ENCODE results near the gene POLR2F.

The POLR2F gene

DNA sequence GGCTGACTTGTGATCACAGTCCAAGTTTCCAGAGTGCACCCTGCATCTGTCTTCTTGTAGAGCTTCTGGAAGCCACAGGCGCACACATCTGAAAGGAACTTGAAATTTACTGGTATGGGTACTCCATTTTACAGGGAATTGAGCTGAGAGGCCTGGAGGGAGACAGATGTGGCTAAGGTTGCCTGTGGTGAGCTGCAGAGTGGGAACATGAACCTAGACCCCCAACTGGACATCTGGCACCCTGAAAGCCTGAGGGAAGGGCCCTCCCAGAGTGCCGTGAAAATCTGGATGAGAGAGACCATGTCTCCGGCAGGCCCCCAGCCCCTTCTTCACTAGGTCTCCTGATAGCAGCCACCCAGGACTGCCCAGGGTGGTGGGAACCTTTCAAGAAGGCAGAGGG, 53.4 kb downstream of the POLR2F start:
- DNase-seq (ENCODE audit: low read depth in 2 of 2): no peak

DNA sequence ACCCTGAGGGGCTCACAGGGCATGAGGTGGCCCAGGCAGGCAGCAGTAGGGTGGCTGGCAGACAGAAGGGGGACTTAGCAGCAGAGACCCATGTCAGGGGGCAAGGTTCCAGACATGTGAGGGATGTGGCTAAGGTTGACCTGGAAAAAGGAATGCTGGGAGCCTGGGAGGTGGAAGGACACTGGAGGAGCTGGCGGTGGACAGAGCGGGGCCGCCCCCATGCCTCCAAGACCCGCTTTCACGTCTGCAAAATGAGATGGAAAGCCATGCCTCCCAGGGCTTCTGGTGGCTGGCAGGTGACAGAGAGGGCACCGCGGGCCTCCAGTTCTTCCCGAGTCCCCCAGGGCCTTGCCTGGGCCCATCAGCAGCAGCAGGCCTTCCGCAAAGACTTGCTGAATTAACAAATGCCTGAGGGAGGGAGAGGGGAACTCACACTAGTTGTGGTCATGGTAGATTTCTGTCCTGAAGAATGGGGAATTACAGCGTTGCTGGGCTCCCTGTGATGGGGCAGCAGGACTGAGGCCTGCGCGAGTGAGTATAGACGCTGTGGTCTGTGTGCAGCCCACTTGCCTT, 53.9 kb downstream of the POLR2F start:
- no peak for DNase-seq (ENCODE audit: low read depth in 2 of 2)

DNA sequence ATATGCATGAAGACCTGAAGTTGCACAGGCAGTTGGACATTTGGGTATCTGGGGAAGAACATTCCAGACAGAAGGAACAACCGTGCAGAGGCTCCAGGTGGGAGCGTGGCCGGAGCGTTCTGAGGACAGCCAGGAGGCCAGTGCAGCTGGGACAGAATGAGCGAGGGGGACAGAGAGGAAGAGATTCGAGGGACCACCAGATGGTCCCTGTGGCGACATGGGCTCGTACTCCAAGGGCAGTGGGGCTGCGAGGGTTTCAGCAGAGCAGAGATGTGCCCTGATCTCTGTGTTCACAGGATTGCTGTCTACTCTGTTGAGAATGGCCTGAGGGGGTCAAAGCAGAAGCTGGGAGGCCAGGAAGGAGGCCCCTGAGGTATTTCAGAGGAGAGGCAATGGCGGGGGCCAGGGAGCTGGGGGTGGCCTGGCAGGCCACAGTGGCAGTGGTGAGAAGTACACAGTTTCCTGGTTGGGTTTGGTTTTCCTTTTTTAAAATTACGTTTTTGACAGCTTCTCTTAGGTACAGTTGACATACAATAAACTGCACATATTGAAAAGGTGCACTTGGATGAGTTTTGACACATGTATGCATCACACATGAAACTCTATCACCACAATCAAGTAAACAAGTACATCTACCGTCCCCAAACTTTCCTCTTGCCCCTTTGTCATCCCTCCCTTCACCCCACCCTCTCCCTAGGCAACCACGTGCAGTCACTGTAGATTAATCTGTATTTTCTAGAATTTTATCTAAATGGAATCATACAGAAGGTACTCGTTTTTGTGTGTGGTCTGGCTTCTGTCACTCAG, 55.7 kb downstream of the POLR2F start:
- no peak for DNase-seq (ENCODE audit: low read depth in 2 of 2)

DNA sequence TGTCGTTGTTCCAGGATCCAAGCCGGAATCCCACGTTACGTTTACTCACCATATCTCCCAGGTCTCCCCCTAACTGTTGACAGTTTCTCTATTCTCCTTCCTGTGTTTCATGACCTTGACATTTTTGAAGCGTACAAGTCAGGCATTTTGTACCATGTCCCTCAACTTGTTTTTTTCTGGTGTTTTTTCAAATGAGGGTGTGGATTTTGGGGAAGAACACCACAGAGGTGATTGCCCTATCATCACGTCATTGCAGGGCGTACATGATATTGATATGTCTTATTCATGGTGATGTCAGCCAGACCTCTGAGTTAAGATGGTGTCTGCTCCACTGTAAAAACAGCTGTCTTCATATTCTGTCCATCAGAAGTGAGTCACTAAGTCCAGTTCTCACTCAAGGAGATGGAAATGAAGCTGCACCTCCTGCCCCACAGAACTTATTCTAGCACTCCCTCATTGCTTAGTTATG, 59.1 kb downstream of the POLR2F start:
- DNase-seq (ENCODE audit: low read depth in 2 of 2): no peak

DNA sequence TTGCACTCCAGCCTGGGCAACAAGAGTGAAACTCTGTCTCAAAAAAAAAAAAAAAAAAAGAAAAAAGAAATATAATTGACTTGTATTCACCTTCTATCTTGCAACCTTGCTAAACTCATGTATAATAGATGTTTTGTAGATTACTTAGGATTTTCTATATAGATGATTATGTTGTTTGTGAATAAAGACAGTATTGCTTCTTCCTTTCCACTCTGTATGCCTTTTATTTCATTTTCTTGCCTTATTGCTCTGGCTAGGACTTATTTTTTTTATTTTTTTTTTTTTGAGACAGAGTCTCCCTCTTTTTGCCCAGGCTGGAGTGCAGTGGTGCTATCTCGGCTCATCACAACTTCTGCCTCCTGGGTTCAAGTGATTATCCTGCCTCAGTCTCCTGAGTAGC, 60.6 kb downstream of the POLR2F start:
- no peak for DNase-seq (ENCODE audit: low read depth in 2 of 2)

DNA sequence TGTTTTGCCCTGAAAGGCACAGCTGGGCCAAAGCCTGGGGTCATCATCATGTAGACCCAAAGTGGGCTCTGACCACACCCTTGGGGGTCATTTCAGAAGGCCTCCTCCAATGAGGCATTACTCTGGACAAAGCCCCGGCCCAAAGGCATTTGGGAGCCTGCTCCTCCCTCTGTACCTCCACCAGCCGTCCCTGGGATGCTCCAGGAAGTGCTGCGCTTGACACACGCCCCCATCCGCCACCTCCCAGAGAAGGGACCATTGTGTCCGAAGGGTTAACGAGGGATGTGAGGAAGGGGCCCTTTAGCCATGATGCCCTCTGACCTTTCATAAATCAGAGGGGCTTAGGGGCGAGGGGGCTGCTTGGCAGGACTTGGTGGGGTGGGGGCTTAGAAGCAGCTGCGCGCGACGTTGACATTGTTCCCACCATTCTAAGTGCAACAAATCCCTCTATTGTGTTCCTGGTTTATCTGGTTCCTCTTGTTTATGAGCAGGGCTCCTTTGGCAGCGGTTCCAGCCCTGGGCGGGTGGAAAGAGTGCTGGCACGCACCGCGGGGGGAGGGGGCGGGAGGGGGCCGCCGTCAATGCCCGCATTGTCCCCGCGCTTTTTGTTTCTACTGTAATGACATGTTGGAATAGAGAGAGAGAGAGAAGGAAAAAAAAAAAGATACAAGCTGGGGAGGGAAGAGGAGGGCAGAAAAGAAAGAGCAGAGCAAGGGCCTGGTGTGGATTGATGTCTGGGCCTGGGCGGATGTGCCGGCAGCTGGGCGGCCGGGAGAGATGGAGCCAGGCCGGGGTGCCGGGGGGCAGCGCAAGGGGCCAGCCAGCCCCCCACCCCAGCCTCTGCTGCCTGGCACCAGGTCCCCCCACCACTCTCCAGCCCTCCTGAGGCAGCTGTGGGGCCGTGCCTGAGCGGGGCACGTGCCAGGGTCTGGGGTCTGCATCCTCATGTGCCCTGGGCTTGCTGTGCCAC, 63.0 kb downstream of the POLR2F start:
- no peak for DNase-seq (ENCODE audit: low read depth in 2 of 2)

DNA sequence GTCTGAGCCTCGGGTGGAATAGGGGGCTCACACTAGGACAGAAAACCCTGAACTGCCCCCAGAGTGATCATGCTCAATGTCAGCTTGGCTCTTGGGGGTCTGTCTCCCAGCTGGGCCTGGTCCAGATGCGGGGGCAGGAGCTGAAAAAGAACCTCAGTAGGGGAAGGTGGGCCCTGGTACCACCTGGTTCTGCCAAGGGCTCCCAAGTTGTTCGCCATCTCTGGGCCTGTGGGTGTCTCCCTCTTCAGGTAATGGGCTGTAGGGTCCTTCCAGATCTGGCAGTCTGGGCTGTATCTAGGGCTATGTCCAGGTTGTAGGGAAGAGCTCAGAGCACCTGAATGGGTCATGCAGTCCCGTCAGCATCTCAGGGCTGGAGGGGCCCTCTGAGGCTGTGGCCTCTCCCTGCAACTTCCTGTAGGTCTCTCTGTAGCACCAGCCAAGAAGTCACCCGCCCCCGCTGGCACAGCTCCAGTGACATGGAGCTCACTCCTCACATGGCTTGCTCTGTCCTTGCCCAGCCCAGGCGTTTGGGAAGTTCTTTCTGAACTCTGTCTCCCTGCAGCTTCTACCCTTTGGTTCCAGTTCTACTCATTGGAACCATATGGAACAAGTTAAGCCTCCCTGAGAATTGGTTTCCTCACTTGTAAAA, 63.9 kb downstream of the POLR2F start:
- no peak for DNase-seq (ENCODE audit: low read depth in 2 of 2)

DNA sequence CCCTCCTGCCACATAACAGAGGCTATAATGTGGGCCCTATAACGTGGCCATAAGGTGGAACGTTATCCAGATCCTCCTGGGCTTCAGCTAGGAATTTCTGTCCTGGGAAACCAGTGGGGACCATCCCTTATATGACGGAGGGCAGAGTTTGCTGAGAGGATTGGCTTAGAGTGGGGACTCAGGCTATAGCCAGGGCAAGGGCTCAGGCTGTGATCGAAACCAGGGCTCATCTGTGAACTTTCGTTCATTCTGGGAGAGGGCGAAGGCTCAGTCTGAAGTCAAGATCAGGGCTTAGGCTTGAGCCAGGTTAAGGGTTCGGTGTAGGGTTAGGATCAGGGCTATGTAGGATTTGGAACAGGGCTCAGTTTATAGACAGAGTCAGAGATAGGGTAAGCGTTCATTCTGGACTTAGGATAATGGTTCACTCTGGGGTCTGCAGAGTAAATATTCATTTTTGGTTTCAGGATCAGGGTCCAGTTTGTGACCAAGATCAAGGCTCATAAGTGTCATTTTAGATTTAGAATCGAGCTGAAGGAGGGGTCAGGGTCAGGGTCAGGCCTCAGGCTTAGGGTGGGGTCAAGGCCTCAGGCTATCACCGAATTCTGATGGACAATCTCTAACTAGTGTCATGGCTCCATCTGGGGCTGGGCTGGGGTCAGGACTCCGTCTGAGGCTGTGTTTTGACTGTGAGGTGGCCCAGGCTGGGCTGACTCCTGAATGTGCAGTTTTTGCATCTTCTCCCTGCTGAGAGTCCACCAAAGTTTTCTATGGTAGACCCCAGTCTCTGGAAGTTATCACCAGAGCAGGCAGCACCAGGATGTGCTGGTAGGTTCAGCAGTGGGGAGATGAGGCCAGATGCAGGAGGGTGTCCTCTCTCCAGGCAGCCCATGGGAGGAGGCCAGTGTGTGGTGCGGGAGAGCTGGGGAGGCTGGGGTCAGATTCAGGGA, 64.7 kb downstream of the POLR2F start:
- DNase-seq (ENCODE audit: low read depth in 2 of 2): no peak
